Lung microvascular endothelial cell (primary cell): ENCODE data around the gene CELF1. TPM values are rescaled to one million over a fixed set of nuclear protein-coding genes. Genes with fewer than 3 reads are reported as not detected.

Experiments
- DNase-seq, 2 donors: peaks; one replicate each; pipeline versions ENCODE4 v3.0.0 to v3.0.0-alpha.2; 2010; ENCODE audit warnings: low read depth in 2 of 2
- total RNA-seq: library from RNA; depleted of rRNA; stranded (reverse); fragments of >200 nt; gene quantifications from 2 replicates; pipeline ENCODE4 v1.2.1, GENCODE V29; 2014

The CELF1 gene
- total RNA-seq, 1 donor from 2014 or later, result 75.0 TPM

DNA sequence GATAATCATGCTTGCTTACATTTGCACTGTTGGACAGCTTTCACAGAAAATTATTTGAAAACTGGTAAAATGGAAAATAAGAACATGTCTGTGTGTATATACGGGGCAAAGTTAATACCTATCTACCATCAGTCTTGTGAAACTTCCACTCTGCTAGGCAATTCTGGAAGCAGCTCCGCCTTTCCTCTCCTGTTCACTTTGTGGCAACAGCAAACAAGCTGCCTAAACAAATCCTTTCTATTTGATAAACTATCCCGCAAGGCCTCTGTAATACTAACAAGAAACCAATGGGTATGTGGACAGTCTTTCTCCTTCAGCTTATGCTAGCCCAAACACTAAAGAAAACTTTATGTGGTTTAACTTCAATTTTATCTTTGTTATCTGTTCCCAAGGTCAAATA is 64.8 kb downstream of the CELF1 start:
- no peak for DNase-seq

DNA sequence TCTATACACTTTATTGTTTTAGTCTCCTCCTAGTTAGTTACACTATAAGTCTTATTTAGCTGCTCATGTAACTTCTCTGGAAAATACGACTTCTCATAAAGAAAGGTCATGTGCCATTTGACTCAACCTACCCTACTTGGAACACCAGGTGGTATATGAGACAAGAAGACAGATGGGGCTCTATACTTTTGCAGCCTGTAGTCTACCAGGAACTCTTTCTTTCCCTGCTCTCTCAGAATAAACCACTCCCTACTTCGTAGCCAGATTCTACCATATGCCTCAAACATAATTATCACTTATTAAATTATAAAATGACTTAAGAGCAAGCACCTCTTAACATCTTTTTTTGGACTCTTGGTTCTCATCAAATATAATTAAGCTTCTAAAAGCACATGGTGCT is 65.5 kb downstream of the CELF1 start:
- DNase-seq, result no peak

DNA sequence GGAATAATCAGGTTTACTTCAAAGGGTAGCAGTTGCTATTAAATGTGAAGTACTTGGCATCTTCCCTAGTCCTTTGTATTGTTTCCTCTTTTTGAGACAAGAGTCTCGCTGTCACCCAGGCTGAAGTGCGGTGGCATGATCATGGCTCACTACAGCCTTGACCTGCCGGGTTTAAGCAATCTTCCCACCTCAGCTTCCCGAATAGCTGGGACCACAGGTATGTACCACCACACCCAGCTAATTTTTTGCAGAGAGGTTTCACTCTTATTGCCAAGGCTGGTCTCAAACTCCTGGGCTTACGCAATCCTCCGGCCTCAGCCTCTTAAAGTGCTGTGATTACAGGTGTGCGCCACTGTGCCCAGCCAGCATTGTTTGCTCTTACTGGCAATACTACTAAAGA is 67.8 kb downstream of the CELF1 start:
- DNase-seq, result no peak

DNA sequence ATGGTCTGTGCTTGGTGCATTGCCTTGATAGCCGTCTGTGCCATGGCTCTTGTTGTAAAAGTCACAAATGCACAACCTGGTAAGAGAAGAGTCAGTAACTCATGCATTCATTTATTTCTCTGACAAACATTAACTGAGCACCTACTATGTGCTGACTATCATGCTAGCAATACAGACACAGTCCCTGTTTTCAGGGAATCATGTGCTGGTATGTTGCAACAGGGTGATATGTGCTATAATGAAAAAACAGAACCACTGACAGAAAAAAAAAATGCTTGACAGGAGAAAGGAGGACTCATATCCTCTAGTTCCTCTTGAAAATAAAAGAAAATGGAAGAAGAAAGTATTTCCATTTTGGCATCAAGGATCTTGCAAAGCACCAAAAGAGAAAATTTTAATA is 69.5 kb downstream of the CELF1 start:
- DNase-seq, result no peak

DNA sequence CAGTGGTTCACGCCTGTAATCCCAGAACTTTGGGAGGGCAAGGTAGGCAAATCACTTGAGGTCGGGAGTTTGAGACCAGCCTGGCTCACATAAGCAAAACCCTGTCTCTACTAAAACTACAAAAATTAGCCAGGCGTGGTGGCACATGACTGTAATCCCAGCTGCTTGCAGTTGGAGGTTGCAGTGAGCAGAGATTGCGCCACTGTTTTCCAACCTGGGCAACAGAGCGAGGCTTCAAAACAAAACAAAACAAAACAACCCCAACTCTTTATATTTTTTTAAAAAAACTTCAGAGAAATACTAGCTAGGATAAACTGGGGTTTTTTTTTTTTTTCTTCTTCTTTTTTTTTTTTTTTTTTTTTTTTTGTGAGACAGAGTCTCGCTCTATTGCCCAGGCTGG is 72.2 kb downstream of the CELF1 start:
- DNase-seq, result no peak

DNA sequence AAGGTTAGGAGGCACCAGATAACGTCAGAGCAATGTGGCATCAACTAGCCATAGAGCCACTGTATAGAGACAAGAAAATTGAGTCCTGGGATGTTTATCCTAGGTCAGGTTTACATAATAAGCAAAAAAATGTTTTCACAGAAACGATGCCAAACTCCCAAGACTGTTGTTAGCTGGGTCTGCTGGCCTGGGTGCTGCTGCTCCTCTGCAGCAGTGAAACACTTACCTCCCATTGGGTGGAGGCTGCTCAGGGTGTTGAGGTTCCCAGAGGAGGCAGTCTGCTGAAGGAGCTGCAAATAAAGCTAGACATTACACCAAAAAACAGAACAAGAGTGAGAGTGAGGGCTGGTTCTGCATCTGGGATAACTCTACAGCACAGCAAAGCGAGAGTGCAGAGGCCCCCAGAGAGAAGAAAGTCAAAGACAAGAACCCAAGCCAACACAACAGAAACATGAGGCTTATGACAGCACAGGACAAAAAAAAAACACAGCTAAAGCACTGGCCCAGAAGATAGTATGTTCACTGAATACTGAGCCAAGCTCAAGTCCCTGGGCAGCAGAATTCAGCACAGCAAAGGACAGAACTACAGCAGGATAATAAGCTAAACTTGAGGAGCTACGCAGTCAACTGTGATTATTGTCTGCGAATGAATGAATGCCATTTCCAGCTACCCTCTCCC is 74.1 kb downstream of the CELF1 start:
- DNase-seq, result no peak

DNA sequence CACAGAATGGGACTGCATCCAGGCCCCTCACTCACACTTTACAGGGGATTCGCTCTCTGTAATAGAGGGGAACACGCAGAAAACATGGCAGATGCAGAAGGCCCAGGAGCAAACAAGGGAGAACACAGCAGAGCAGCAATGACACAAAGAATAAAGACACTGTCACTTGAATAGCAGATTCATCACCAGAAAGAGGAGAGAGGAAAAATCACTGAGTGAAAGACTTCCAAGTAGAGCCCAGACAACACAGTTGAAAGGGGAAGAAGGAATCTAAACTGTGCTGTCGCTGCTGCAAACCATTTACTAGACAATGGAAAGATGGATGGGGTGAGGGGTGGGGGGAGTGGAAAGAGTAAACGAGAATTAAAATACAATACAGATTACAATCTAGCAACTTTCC is 75.2 kb downstream of the CELF1 start:
- DNase-seq, result peak; percentile 17 to 74

DNA sequence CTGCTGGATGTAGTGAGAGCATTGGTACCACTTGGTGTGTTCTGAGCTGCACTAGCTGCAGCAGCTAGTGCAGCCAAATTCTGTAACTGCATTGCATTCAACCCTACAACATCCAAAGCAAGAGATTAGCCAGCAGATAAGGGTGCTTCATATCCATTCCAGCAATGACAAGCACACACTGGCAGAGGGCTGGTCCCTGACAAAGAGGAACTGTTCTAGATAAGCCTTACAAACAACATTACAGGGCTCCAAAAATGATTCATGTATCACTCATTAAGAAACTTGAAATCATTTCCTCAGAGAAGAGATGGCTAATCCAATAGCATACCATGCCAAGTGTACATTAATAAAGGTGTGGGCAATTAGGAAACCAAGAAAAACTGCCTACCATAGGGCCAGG is 75.6 kb downstream of the CELF1 start:
- DNase-seq, result peak; percentile 48 to 65

DNA sequence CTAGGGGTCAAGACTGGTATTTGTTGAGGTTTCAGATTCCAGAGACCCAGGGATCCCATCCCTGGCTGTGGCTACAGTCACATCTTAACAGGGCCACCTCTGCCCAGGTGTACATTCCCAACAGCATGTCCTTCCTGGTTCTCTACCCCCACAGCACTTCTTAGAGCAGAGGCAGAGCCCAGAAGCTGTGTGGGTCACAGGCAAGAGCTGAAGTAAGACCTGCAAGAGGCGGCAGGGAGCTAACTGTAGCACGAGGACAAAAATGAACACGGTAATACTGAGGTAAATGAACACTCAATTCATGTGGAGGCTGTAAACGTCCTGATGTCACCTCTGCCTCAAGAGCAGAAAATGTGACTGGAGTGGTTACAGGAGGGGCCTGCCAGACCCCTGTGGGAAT is 82.3 kb downstream of the CELF1 start:
- no peak for DNase-seq

DNA sequence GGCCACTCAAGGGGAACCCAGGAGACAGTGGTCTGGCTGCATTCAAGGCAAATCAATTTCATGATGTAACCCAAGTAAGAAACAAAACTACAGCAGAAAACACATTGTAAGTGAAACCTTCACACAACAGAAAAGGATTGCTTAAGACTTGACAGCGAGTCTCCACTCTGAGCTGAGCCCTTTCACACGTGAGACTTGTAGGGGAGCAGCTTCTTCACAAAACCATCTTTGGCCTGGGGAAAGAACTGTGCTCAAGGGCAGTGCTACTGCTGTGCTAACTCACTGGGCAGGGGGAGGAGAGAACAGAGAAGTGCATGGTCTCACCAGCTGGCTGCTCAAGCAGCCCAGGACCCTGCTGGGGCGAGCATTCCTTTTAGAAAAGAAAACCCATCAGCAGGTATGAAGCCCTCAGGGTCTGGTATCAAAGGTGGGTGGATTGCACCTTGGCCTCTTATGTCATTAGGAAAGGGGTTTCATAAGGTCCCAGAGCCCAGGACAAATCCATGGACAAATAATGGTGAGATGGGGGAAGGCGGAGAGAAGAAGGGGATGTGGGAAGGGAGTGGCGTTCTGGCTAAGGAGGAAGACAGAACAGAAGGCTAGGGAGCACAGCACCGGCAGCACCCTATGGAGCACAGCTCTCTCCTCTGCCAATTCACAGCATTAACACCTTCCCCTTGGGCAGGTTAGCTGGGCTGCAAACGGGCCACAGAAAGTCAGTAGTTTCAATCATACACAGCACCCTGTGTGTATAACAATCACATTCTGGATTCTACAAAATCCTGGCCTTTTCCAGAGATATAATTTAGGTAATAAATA is 83.4 kb downstream of the CELF1 start:
- DNase-seq, result no peak

DNA sequence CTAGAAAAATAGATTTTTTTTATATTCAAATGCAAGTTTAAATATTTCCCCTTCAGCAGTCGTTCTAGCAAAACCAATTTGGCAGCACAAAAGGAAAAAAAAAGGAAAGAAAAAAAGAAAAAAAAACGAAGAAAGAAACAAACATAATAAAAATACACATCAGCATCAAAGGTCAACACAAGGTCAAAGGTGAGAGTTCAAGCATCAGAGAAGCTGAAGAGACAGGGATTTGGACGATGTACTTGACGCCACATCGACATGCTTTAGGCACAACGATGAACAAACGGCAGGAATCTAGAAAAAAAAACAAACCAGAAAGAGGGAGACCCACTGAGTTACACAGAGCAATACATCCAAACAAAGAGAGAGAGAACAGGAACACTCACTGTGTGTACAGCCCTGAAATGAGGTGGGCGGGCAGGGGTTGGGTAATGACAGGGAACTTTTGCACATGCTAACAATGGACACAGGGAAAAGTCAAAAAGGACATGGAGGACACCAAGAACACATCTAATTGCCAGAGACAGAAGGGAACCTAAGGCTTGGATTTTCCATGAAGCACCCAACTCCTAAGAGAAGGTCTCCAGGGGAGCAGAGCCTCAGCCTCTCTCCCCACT is 84.2 kb downstream of the CELF1 start:
- peak in 1 of 2 donors; percentile 25 for DNase-seq

DNA sequence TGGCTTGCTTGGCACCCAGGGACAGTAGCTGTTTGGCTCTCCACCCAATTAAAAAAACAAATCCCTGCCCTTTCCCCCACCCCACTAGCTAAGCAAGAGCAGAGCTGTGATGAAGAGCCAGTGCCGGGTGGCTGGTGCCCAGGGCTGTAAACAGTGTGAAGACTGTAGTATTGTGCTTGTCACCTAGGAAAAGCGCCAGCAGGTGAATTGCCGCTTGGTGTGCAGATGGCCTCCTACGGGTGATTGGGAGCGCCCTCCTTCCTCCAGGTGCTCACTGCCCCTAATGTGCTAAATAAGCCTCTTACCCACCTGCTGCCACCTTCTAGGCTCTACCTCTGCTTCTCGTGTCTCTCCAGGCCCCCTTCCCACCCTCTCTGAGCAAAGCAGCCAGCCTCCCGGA is 85.6 kb downstream of the CELF1 start:
- peak in 1 of 2 donors; percentile 24 for DNase-seq

DNA sequence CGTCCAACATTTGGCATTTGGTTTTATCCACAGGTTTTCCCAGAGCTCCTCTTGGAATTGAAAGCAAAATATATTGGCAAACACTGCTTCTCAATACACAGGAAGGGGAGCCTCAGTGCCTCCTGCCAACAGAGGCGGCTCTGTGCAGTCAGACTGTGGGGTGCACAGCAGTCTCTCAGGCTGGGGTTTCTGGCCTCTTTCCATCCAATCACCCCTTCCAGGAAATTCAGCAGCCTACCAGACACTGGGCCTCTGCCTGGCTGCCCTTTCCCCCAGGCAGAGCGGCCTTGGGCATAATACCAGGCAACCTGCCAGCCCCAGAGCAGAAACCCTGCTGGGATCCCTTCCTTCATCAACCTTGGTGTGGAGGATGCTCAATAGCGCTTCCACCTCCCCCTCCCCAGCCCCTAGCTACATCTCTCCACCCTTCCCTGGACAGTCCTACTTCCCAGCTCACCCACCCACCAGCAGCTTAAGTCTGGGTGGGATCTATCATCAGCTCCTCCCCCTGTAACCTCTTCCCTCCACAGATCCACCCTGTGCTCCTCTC is 86.2 kb downstream of the CELF1 start:
- DNase-seq, result peak; percentile 64 to 79

DNA sequence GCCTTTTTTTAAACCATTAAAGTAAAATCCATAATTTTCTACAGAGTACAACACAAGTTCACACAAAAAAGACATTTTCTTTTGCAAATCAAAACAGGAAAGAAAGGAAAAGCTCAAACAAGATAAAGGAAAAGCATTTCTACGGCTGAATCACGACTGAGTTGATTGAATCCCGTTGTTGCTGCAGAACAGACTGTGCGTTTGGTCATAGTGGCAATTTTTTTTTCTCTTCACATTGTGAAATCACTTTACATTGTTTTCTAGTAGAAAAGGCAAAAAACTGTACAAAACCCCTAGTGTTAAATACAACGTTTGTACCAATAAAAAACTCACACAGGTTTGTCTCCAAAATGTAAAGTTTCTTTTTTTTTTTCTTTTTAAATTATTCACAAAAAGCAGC is 86.7 kb downstream of the CELF1 start:
- DNase-seq, result peak; percentile 68 to 78

DNA sequence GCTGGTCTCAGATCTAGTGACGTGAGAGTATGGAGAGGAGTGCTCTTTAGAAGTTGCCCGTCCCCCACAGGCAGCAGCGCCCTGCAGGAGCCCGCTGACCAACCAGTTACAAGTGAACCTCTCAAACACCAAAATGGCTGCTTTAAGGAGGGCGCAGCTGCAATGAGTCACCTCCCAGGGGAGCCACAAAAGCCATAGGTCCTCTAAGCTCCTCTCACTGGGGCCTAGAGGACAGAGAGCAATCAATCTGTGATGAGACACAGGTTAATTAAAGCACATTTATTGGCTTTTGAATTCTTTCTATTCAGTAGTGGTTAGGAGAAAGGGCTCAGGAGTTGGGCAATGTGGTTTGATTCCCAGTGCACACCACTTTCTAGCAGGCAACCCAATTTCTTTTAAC is 88.4 kb downstream of the CELF1 start:
- DNase-seq, result no peak

DNA sequence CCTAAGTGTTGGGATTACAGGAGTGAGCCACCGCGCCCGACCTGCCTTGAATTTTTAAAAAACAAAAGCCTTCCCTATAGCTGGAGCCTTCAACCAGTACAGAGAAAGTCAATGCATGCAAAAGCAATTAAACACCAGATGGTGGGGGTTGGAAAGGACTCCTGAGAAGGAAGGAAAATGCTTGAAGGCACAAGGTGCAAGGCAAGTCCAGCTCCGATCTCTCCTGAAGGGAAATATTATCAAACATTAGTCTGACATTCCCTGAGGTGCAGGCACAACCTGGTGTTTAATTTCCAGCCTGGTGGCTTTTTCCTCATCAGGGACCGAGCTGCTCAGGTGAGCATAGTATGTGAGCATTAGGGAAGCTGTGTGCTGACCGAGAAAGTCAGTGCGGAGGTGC is 91.1 kb downstream of the CELF1 start:
- DNase-seq, result no peak

DNA sequence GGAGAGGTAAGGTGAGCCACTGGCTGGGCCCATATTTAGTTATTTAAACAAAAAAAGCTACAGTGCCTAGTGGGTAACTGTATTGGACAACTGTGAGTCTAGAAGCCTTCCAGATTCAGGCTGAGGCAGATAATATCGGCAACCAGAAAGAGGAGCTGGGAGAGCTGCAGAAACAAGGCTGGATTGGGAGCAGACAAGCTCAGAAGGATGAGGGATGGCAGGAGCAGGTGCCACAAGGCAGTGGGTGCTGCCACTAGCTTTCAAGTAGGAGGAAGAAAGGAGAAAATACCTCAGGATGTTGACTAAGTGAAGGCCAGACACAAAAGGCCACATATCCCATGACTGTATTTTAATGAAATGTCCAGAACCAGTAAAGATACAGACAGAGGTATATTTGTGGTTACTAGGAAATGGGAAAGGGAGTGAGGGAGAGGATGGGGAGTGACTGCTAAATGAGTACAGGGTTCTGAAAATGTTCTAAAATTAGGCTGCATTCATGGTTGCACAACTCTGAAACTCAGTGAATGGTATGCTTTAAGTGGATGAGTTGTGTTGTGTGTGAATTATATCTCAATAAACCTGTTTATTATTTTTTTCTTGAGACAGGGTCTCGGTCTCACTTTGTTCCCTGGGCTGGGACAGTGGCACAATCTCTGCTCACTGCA is 92.2 kb downstream of the CELF1 start:
- DNase-seq, result peak in 1 of 2 donors; percentile 21

DNA sequence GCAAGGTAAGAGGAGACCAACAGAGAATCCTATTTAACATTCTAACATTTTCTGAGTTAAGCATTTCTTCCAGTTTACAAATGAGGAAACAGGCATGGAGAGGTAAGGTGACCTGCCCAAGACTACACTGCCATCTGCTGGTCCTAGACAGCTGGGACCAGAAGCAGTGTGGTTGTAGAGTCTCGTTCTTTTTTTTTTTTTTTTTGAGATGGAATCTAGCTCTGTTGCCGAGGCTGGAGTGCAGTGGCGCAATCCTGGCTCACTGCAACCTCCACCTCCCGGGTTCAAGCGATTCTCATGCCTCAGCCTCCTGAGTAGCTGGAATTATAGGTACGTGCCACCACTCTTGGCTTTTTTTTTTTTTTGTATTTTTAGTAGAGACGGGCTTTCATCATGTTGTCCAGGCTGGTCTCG is 98.7 kb downstream of the CELF1 start:
- DNase-seq, result peak; percentile 81 to 91

DNA sequence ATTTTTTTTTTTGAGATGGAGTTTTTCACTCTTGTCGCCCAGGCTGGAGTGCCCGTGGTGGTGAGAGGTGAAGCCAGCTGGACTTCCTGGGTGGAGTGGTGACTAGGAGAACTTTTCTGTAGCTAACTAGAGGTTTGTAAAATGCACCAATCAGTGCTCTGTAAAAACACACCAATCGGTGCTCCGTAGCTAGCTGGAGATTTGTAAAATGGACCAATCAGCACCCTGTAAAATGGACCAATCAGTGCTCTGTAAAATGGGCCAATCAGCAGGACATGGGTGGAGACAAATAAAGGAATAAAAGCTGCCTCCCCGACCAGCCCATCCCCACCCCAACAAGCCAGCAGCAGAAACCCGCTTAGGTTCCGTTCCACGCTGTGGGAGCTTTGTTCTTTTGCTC is 99.6 kb downstream of the CELF1 start:
- no peak for DNase-seq

DNA sequence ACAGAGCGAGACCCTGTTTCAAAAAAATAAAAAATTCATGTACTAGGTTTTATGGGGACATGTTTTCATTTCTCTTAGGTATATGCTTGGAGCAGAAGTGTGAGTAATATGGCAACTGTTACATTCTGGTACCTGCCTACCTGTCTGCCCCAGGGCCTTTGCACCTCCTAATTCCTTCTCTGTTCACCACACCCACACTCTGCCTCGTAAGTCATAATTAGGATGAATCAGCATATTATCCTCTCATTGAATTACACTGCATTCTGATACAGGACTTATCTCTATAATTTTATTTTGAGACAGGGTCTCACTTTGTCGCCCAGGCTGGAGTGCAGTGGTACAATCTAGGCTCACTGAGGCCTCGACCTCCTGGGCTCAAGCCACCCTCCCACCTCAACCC is 100.9 kb downstream of the CELF1 start:
- DNase-seq, result no peak

DNA sequence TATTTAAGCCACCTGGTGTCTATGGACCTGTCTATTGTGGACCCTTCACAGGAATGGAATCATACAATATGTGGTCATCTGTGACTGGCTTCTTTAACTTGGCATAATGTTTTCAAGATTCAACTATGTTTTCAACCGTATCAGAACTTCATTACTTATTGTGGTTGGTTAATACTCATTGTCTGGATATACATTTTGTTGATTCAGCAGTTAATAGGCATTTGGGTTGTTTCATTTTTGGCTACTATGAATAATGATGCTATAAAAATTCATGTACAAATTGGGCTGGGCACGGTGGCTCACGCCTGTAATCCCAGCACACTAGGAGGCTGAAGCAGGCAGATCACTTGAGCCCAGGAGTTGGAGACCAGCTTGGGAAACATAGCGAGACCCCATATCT is 101.5 kb downstream of the CELF1 start:
- DNase-seq, result no peak

DNA sequence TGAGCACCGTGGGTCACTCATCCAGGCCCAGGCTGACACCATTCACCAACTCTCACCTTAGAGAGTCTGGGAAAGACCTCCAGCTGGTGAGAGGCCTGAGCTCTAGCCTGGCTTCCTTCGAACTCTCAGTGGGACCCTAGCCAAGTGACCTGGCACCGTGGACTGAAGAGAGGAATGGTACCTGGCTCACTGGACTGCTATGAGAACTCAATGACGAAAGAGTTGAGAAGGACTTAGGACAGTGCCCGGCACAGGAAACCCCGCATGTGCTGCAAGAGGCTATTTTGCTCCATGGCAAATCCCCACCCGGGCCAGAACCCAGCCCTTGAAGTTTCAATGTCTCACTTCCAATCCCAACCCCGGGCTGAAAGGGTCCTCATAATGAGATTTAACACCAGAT is 103.4 kb downstream of the CELF1 start:
- no peak for DNase-seq
